Activated gamma-delta T cell treated with anti-CD3 and anti-CD28 coated beads, Interleukin-2, amount 50 U/mL, for 16 hours (primary cell): ENCODE measurements around the gene MPI.

Source experiments
- DNase-seq: peaks from one replicate; pipeline ENCODE4 v3.0.0-alpha.2; 2020; ENCODE audit warnings: low read depth

The MPI gene

GRCh38 chr15:74889883-74890664, at the start of gene MPI:
Gene MPI (plus strand): TSS chr15:74890042. CDS start chr15:74890074, 32 bp downstream.
- peak; percentile 78 for DNase-seq

GRCh38 chr15:74840851-74841775, 48.7 kb upstream of the MPI start:
- DNase-seq = no peak

GRCh38 chr15:74841891-74842373, 47.9 kb upstream of the MPI start:
- no peak for DNase-seq

- DNase-seq = peak; percentile 87
Observed at GRCh38 chr15:74842581-74843444, 47.0 kb upstream of the MPI start, which contains the start of gene ULK3. Gene ULK3 (minus strand): TSS chr15:74843156. CDS start chr15:74843105, 51 bp downstream.

GRCh38 chr15:74843445-74843828, 46.4 kb upstream of the MPI start:
- DNase-seq = no peak

- no peak for DNase-seq
Observed at GRCh38 chr15:74843891-74844299, 45.9 kb upstream of the MPI start.

GRCh38 chr15:74844319-74845207, 45.3 kb upstream of the MPI start:
- no peak for DNase-seq

GRCh38 chr15:74845208-74845568, 44.7 kb upstream of the MPI start:
- peak; percentile 41 for DNase-seq

GRCh38 chr15:74845581-74845980, 44.3 kb upstream of the MPI start:
- no peak for DNase-seq

GRCh38 chr15:74847432-74847831, 42.4 kb upstream of the MPI start:
- no peak for DNase-seq

GRCh38 chr15:74850393-74850792, 39.4 kb upstream of the MPI start:
- no peak for DNase-seq

- DNase-seq = no peak
Observed at GRCh38 chr15:74851960-74852359, 37.9 kb upstream of the MPI start.

- no peak for DNase-seq
Observed at GRCh38 chr15:74854453-74855022, 35.3 kb upstream of the MPI start.

- DNase-seq = no peak
Observed at GRCh38 chr15:74855857-74856256, 34.0 kb upstream of the MPI start.

GRCh38 chr15:74856537-74856936, 33.3 kb upstream of the MPI start:
- no peak for DNase-seq

GRCh38 chr15:74857082-74857655, 32.7 kb upstream of the MPI start:
- DNase-seq = no peak

GRCh38 chr15:74857671-74858368, 32.0 kb upstream of the MPI start:
- no peak for DNase-seq

- no peak for DNase-seq
Observed at GRCh38 chr15:74858369-74858740, 31.5 kb upstream of the MPI start.

GRCh38 chr15:74863239-74864056, 26.4 kb upstream of the MPI start:
- DNase-seq = no peak
